Stomach (tissue), 9 donors: ENCODE data around the gene LRSAM1. TPM values are rescaled to one million over a fixed set of nuclear protein-coding genes. Genes with fewer than 3 reads are reported as not detected.

Experiments used
- DNase-seq, 2 donors: peaks; one replicate each; pipeline versions ENCODE4 v3.0.0 to v3.0.0-alpha.2; 2013 to 2019
- H3K27ac ChIP-seq, 5 donors: fragments of 200-600 bp in 4 of 5; sonication (generic) in 4 of 5; one replicate each; pipeline ENCODE4 v1.5.1; 2013 to 2019; ENCODE audit warnings: mild to moderate bottlenecking in 1 of 5, moderate library complexity in 1 of 5
- H3K27me3 ChIP-seq, 3 donors: fragments of 200-600 bp; sonication (generic); one replicate each; pipeline ENCODE4 v1.5.1; 2017 to 2019; ENCODE audit warnings: mixed run types in 1 of 3
- H3K36me3 ChIP-seq, 4 donors: fragments of 200-600 bp; sonication (generic); 1 replicate in 3 of 4; 2 replicates in 1 of 4; pipeline ENCODE4 v1.5.1; 2016 to 2019
- H3K4me1 ChIP-seq, 4 donors: fragments of 200-600 bp; sonication (generic); one replicate each; pipeline ENCODE4 v1.5.1; 2016 to 2019
- H3K4me3 ChIP-seq, 4 donors: fragments of 200-600 bp; sonication (generic) in 3 of 4; one replicate each; pipeline ENCODE4 v1.5.1; 2016 to 2019; ENCODE audit warnings: mild to moderate bottlenecking in 1 of 4
- H3K9me3 ChIP-seq, 4 donors: fragments of 200-600 bp; sonication (generic); one replicate each; pipeline ENCODE4 v1.5.1; 2016 to 2019
- EP300 ChIP-seq: sonication (generic); formaldehyde crosslinking; IDR thresholded peaks from one replicate; pipeline ENCODE4 v1.6.1; 2017; ENCODE audit warnings: antibody characterized with exemption
- POLR2A ChIP-seq, 4 donors: fragments of 450-650 bp; IDR thresholded peaks; one replicate each; pipeline ENCODE4 v1.6.1; 2016; ENCODE audit warnings: antibody characterized with exemption in 4 of 4, control low read depth in 2 of 4, mild to moderate bottlenecking in 1 of 4, moderate library complexity in 1 of 4
- POLR2AphosphoS5 ChIP-seq, 3 donors: sonication (generic); formaldehyde crosslinking; IDR thresholded peaks; one replicate each; pipeline ENCODE4 v1.6.1; 2016; ENCODE audit warnings: antibody characterized with exemption in 3 of 3
- WGBS, 5 donors: extraction: QIAGEN DNeasy Blood & Tissue Kit in 3 of 5; methylation state at CpG; one replicate each; pipeline versions ENCODE4 v1.1.5 to v1.1.7; 2013 to 2018; 5-methylcytosine and 5-hydroxymethylcytosine counted together
- intact Hi-C: fragments of 100-400 bp; cut with DNase I; formaldehyde crosslinking; loops from one replicate; pipeline ENCODE4 v1.15.1; 2023; ENCODE audit warnings: low total_unique reads
- polyA plus RNA-seq, 3 donors: library from polyadenylated mRNA; stranded (reverse); fragments of 200-250 nt; gene quantifications; one replicate each; pipeline ENCODE4 v1.2.3, GENCODE V29; 2013
- total RNA-seq, 5 donors: library from RNA; depleted of rRNA; stranded (reverse); fragments of >200 nt; gene quantifications; one replicate each; pipeline versions ENCODE4 v1.1.0 to v1.2.3, GENCODE V29; 2014 to 2016
- TF ChIP-seq, protein P1 (sequence below), 7 experiments: fragments of 450-650 bp in 4 of 7; fragments of 200-600 bp in 3 of 7; sonication (generic) in 3 of 7; IDR thresholded peaks; one replicate each; pipeline ENCODE4 v1.5.1; 2016 to 2019; ENCODE audit warnings: antibody characterized with exemption in 7 of 7, control low read depth in 2 of 7, mild to moderate bottlenecking in 1 of 7
- donor health status: healthy with polysubstance abuse.
- donor health status: Bipolar disorder and iron deficiency.
- donor health status: healthy.

LRSAM1 gene
- total and polyA plus RNA-seq, 8 donors, result 7.2 to 138 (median 14.0) TPM

DNA sequence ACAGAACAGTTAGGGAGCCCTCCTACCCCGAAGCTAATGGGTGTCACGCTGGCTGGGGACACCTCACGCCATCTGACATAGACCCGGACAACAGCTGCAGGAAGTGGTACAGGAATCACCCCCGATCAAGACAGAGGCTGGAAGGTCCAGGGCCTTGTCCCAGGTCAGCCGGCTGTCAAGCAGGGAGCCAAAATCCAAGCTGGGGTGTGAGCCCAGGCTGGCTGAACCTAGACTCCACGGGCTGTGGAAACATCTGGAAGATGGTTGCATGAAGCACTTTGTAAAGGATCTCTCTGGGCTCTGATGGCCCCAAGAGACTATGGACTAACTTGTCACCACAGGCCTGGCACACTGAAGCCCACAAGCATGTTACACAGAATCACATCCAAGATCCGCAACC, 91.9 kb downstream of the LRSAM1 start:
- peaks cover 0 to 4% (median 2%) of the 10 kb centered on the region in 4 donors for H3K36me3 ChIP-seq
- H3K9me3 ChIP-seq, result no peaks in the 10 kb centered on the region
- 55 to 73% (median 64%) methylated on average over 8 of the region's 8 CpGs for WGBS, 5 donors
- TF ChIP-seq, protein P1, sequence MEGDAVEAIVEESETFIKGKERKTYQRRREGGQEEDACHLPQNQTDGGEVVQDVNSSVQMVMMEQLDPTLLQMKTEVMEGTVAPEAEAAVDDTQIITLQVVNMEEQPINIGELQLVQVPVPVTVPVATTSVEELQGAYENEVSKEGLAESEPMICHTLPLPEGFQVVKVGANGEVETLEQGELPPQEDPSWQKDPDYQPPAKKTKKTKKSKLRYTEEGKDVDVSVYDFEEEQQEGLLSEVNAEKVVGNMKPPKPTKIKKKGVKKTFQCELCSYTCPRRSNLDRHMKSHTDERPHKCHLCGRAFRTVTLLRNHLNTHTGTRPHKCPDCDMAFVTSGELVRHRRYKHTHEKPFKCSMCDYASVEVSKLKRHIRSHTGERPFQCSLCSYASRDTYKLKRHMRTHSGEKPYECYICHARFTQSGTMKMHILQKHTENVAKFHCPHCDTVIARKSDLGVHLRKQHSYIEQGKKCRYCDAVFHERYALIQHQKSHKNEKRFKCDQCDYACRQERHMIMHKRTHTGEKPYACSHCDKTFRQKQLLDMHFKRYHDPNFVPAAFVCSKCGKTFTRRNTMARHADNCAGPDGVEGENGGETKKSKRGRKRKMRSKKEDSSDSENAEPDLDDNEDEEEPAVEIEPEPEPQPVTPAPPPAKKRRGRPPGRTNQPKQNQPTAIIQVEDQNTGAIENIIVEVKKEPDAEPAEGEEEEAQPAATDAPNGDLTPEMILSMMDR (IDR thresholded peaks at IDR 0.05), result no peak
- TF ChIP-seq POLR2A (IDR thresholded peaks at IDR 0.05), result no peak
- TF ChIP-seq POLR2AphosphoS5 (IDR thresholded peaks at IDR 0.05), result no peak
- TF ChIP-seq EP300, result no peak
- H3K4me3 ChIP-seq, result peak overlapping the region in 1 of 4 donors; percentile 10
- peak overlapping the region; percentile 5 to 88 (median 85) for H3K27ac ChIP-seq
- peaks cover 77 to 99% (median 92%) of the 10 kb centered on the region in 4 donors for H3K4me1 ChIP-seq
- no peaks in the 10 kb centered on the region for H3K27me3 ChIP-seq
- intact Hi-C loops, result no loop called here
- no peak for DNase-seq

DNA sequence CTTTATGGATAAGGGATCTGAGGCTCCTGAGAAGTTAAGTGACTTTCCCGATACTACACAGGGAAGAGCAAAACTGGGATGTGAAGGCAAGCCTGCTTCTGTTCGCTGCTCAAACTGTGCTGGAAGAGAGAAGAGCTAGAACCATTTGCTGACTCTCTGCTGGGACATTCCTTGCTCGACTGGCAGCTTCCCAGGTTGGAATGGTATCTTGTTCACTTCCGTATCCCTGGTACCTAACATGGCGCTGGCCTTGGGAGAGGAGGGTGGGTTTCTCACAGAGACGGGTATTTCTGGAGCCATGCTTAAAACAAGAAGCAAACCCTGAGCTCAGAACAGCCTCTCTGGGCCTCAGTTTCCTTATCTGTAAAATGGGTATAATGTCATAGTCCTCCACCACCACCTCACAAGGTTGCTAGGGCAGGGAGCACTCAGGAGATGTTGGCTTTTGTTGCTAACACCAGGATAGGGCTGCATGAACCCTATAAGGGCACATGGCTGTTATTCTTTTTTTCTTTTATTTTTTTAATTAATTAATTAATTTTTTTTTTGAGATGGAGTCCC, 92.7 kb downstream of the LRSAM1 start:
- peak overlapping the region; percentile 20 to 88 (median 85) for H3K27ac ChIP-seq
- no peak for DNase-seq
- peaks cover 0 to 5% (median 3%) of the 10 kb centered on the region in 4 donors for H3K36me3 ChIP-seq
- TF ChIP-seq EP300, result no peak
- TF ChIP-seq POLR2AphosphoS5 (IDR thresholded peaks at IDR 0.05), result no peak
- no peak for TF ChIP-seq POLR2A (IDR thresholded peaks at IDR 0.05)
- TF ChIP-seq, protein P1 (IDR thresholded peaks at IDR 0.05), result no peak
- WGBS, 5 donors, result 61 to 75% (median 66%) methylated on average over 6 of the region's 6 CpGs
- H3K9me3 ChIP-seq, result no peaks in the 10 kb centered on the region
- H3K4me1 ChIP-seq, result peaks cover 85 to 99% (median 92%) of the 10 kb centered on the region in 4 donors
- H3K4me3 ChIP-seq, result peak overlapping the region in 1 of 4 donors; percentile 10
- H3K27me3 ChIP-seq, result no peaks in the 10 kb centered on the region
- intact Hi-C loops, result no loop called here

DNA sequence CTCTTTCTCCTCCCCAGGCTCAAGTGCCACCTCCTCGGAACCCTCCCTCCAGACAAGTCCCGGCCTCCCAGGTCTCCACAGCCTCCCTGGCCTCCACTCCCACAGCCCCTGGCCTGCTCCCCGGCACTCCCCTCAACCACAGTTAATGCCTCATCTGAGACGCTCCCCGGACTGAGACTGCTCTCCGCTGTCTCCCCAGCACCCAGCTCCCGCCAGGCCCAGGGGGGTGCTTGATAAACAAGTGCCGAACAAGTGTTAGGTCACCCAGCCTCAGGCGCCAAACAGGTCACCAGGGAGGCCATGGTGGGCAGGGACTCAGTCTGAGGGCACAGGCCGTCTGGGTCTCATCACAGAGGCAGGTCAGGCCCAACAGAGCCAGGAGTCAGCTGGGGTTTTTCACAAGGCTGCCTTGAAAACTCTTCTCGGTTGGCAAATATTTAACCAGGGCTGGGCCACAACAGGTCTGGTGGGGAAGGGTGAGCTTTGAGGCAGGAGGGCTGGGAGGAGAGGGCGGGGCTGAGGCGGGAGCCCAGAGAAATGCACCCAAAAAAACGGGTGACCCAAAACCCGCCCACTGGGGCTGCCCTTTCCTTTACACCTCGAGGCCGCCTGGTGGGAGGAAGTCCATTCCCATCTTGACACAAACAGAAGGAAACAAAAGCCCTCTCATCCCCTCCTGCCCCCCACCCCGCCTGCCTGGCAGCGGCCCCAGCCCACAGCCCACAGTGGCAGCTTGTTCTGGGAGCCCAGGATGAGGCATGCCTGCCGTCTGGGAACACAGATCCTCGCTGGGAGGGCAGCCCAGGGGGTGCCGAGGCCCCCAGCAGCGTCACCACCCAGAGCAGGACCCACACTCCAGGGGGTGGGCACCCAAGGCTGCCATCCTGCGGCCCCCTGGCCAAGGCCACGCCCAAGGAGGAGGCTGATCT, 94.2 kb downstream of the LRSAM1 start:
- Histone ChIP-seq H3K9me3 (no peaks in the 10 kb centered on the region), H3K27ac (peak overlapping the region; percentile 84 to 88 (median 85)), H3K4me3 (peak overlapping the region in 2 of 4 donors; percentile 5 to 11), H3K4me1 (peaks cover 85 to 99% (median 92%) of the 10 kb centered on the region in 4 donors), H3K36me3 (peaks cover 0 to 13% (median 3%) of the 10 kb centered on the region in 4 donors), H3K27me3 (no peaks in the 10 kb centered on the region)
- peak; percentile 82 to 95 for DNase-seq
- intact Hi-C loops, result no loop called here
- whole genome bisulfite sequencing, 5 donors, result 17 to 37% (median 23%) methylated on average over 23 to 25 of the region's 25 CpGs
- TF ChIP-seq POLR2AphosphoS5 (IDR thresholded peaks at IDR 0.05) (peak; percentile 4 to 74 (median 54)), EP300 (peak; percentile 31), POLR2A (IDR thresholded peaks at IDR 0.05) (no peak)
- TF ChIP-seq, protein P1 (IDR thresholded peaks at IDR 0.05), result peak in 1 of 7 experiments; percentile 4

DNA sequence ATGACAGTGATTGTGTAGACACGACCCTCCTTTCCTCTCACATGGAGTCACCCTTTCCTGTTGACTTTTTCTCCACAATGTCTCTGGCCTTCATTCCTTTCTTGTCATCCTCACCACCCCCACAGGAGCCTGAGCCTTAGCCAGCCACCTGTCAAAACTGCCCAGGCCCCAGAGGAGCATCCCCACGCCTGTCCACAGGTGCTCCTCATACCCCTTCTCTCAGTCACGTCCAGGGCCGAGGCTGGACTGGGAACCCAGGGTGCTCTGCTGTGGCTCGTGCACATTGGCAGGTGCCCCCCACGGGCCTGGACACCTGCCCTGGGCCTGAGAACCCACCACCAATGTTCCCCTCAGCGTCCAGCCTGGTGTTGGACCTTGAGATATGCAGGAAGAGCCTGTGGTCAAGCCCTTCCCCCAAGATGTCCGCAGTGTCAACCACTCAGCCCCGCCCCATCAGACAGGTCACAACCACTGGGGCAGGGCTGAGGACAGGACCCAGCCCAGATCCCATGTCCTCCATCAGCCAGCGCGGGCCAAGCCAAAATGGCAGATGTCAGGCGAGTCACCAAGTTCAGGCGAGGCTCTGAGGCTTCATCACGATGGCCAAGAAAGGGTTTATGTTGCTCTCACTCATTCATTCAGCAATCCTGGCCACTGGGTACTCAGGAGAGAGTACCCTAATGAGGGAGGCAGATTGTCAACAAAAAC, 95.0 kb downstream of the LRSAM1 start:
- no peaks in the 10 kb centered on the region for H3K27me3 ChIP-seq
- TF ChIP-seq, protein P1 (IDR thresholded peaks at IDR 0.05), result no peak
- TF ChIP-seq EP300, result no peak
- TF ChIP-seq POLR2AphosphoS5 (IDR thresholded peaks at IDR 0.05), result no peak
- no peak for TF ChIP-seq POLR2A (IDR thresholded peaks at IDR 0.05)
- H3K4me1 ChIP-seq, result peaks cover 85 to 99% (median 92%) of the 10 kb centered on the region in 4 donors
- peak overlapping the region in 1 of 4 donors; percentile 11 for H3K4me3 ChIP-seq
- H3K9me3 ChIP-seq, result no peaks in the 10 kb centered on the region
- peaks cover 0 to 13% (median 3%) of the 10 kb centered on the region in 4 donors for H3K36me3 ChIP-seq
- DNase-seq, result no peak
- WGBS, 5 donors, result 62 to 75% (median 64%) methylated on average over 9 to 14 of the region's 14 CpGs
- intact Hi-C loops, result no loop called here
- peak overlapping the region; percentile 84 to 88 (median 85) for H3K27ac ChIP-seq
